ENCODE results near the gene DYNLT1. TPM values are rescaled to one million over a fixed set of nuclear protein-coding genes. Genes with fewer than 3 reads are reported as not detected.

The DYNLT1 gene
- total RNA-seq, 1 experiment from 2014 or later = 96.6 TPM

DNA sequence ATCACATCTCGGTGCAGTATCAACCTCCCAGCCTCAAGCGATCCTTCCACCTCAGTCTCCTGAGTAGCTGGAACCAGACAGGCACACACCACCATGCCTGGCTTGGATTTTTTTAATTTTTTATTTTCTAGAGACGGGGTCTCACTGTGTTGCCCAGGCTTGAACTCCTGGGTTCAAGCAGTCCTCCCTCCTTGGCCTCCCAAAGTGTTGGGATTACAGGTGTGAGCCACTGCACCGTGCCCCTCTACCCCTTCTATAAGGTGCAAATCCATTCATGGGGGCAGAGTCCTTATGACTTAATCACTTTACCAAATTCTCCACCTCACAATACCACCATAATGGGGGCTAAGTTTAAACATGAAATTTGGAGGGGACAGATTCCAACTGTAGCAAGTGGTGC lies 47.0 kb downstream of the DYNLT1 start:
- Mint-ChIP-seq H3K27me3 (ENCODE audit: insufficient read depth, unreplicated experiment) (no peaks in the 10 kb centered on the region), H3K27ac (ENCODE audit: unreplicated experiment) (peak overlapping the region; percentile 43), H3K36me3 (ENCODE audit: insufficient read depth, unreplicated experiment) (peaks cover 69% of the 10 kb centered on the region), H3K4me3 (ENCODE audit: unreplicated experiment) (no peak overlapping the region), H3K4me1 (ENCODE audit: low read depth, unreplicated experiment) (peaks cover 7% of the 10 kb centered on the region), H3K9me3 (ENCODE audit: unreplicated experiment) (no peaks in the 10 kb centered on the region)
- Histone ChIP-seq H3K36me3 (ENCODE audit: control insufficient read depth, insufficient read depth, low read length) (no peaks in the 10 kb centered on the region; the same call in none of the 2 replicates), H3K4me1 (no peaks in the 10 kb centered on the region), H3K4me3 (ENCODE audit: low read depth, low read length) (no peak overlapping the region), H3K27me3 (replicated peaks; ENCODE audit: control insufficient read depth, insufficient read depth, low read length) (no peaks in the 10 kb centered on the region), H3K9me3 (no peaks in the 10 kb centered on the region)
- ChIA-PET CTCF (no interaction called here), POLR2A (no interaction called here)
- intact Hi-C loops (cut with micrococcal nuclease; ENCODE audit: unreplicated experiment) = no loop called here
- no peak for DNase-seq
- no TSS peak for BruUV-seq (replicated peaks)
- TF ChIP-seq, protein P1, sequence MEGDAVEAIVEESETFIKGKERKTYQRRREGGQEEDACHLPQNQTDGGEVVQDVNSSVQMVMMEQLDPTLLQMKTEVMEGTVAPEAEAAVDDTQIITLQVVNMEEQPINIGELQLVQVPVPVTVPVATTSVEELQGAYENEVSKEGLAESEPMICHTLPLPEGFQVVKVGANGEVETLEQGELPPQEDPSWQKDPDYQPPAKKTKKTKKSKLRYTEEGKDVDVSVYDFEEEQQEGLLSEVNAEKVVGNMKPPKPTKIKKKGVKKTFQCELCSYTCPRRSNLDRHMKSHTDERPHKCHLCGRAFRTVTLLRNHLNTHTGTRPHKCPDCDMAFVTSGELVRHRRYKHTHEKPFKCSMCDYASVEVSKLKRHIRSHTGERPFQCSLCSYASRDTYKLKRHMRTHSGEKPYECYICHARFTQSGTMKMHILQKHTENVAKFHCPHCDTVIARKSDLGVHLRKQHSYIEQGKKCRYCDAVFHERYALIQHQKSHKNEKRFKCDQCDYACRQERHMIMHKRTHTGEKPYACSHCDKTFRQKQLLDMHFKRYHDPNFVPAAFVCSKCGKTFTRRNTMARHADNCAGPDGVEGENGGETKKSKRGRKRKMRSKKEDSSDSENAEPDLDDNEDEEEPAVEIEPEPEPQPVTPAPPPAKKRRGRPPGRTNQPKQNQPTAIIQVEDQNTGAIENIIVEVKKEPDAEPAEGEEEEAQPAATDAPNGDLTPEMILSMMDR (IDR thresholded peaks at IDR 0.05; ENCODE audit: insufficient read depth in 1 of 2, low read depth in 1 of 2, low read length in 1 of 2, severe bottlenecking in 1 of 2, unreplicated experiment in 1 of 2) = no peak

DNA sequence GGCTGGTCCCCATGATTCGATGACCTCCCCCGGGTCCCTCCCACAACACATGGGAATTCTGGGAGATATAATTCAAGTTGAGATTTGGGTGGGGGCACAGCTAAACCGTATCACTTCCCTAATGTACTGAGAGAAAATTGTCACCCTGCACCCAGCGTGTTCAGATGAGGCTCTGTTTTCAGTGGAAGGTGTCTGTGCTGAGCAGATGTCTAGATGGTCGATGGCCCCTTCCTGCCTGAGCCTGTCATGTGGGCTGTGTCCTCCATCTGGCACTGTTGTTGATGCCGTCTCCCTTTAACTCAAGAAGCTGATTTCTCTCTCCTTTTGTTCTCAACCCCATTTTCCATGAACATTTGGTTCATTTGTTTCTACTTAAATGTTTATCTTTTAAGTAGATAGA lies 47.7 kb downstream of the DYNLT1 start:
- CTCF ChIA-PET = no interaction called here
- Mint-ChIP-seq H3K36me3 (ENCODE audit: insufficient read depth, unreplicated experiment) (peaks cover 65% of the 10 kb centered on the region), H3K4me3 (ENCODE audit: unreplicated experiment) (no peak overlapping the region), H3K4me1 (ENCODE audit: low read depth, unreplicated experiment) (peaks cover 7% of the 10 kb centered on the region), H3K9me3 (ENCODE audit: unreplicated experiment) (no peaks in the 10 kb centered on the region), H3K27me3 (ENCODE audit: insufficient read depth, unreplicated experiment) (no peaks in the 10 kb centered on the region), H3K27ac (ENCODE audit: unreplicated experiment) (no peak overlapping the region)
- intact Hi-C loops (cut with micrococcal nuclease; ENCODE audit: unreplicated experiment) = no loop called here
- TF ChIP-seq, protein P1 (IDR thresholded peaks at IDR 0.05; ENCODE audit: insufficient read depth in 1 of 2, low read depth in 1 of 2, low read length in 1 of 2, severe bottlenecking in 1 of 2, unreplicated experiment in 1 of 2) = no peak
- Histone ChIP-seq H3K4me1 (no peaks in the 10 kb centered on the region), H3K27me3 (replicated peaks; ENCODE audit: control insufficient read depth, insufficient read depth, low read length) (no peaks in the 10 kb centered on the region), H3K4me3 (ENCODE audit: low read depth, low read length) (no peak overlapping the region), H3K36me3 (ENCODE audit: control insufficient read depth, insufficient read depth, low read length) (no peaks in the 10 kb centered on the region; the same call in none of the 2 replicates), H3K9me3 (no peaks in the 10 kb centered on the region)
- POLR2A ChIA-PET = no interaction called here
- no peak for DNase-seq
- no TSS peak for BruUV-seq (replicated peaks)

DNA sequence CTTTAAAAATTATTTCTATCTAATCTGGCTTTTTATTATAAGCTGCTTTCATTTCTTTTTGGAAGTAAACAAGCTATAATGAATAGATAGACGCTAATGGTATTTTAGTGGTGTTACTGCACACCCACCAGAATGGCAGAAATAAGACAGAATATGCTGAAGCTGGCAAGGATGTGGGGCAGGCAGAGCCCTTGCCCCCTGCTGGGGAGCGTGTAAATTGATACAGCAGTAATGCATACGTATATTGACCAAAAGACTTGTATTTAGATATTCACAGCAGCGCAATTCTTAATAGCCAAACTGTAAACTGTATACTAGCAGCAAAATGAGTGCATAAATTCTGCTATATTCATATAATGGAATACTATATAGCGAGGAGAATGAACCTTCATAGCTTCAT lies 49.3 kb downstream of the DYNLT1 start:
- BruUV-seq (replicated peaks) = no TSS peak
- Histone ChIP-seq H3K4me3 (ENCODE audit: low read depth, low read length) (no peak overlapping the region), H3K9me3 (no peaks in the 10 kb centered on the region), H3K27me3 (replicated peaks; ENCODE audit: control insufficient read depth, insufficient read depth, low read length) (no peaks in the 10 kb centered on the region), H3K36me3 (ENCODE audit: control insufficient read depth, insufficient read depth, low read length) (no peaks in the 10 kb centered on the region; the same call in none of the 2 replicates), H3K4me1 (no peaks in the 10 kb centered on the region)
- H3K27ac Mint-ChIP-seq (ENCODE audit: unreplicated experiment) = no peak overlapping the region
- ChIA-PET CTCF (interaction anchor here (0.6 to 1.0 kb wide), 3 partner anchors 14 to 381 kb away, joined by 3 to 6 read pairs (median 4); no protein-coding TSS in a partner anchor), POLR2A (no interaction called here)
- no peaks in the 10 kb centered on the region for H3K27me3 Mint-ChIP-seq (ENCODE audit: insufficient read depth, unreplicated experiment)
- peaks cover 7% of the 10 kb centered on the region for H3K4me1 Mint-ChIP-seq (ENCODE audit: low read depth, unreplicated experiment)
- intact Hi-C loops (cut with micrococcal nuclease; ENCODE audit: unreplicated experiment) = no loop called here
- peaks cover 74% of the 10 kb centered on the region for H3K36me3 Mint-ChIP-seq (ENCODE audit: insufficient read depth, unreplicated experiment)
- no peak for DNase-seq
- H3K4me3 Mint-ChIP-seq (ENCODE audit: unreplicated experiment) = no peak overlapping the region
- no peaks in the 10 kb centered on the region for H3K9me3 Mint-ChIP-seq (ENCODE audit: unreplicated experiment)
- TF ChIP-seq, protein P1 (IDR thresholded peaks at IDR 0.05; ENCODE audit: insufficient read depth in 1 of 2, low read depth in 1 of 2, low read length in 1 of 2, severe bottlenecking in 1 of 2, unreplicated experiment in 1 of 2) = peak; percentile 15 to 44
